ENCODE measurements around the gene MYH9.

Gene MYH9

GRCh38 chr22:36369922-36370791 lies 17.6 kb downstream of the MYH9 start (continued):
- no peak for TF ChIP-seq ZNF76 (tag by site-specific recombination; IDR thresholded peaks at IDR 0.05; ENCODE audit: borderline replicate concordance, low read depth)
- TF ChIP-seq ZNF18 (tag by site-specific recombination; IDR thresholded peaks at IDR 0.05) = no peak
- TF ChIP-seq PRDM1 (tag by site-specific recombination; IDR thresholded peaks at IDR 0.05) = no peak
- TF ChIP-seq ZBTB11 (tag by site-specific recombination; conservative IDR thresholded peaks at IDR 0.05; ENCODE audit: low read depth) = no peak
- no peak for TF ChIP-seq ZNF747 (tag by site-specific recombination; IDR thresholded peaks at IDR 0.05)
- TF ChIP-seq PATZ1 (tag by site-specific recombination; IDR thresholded peaks at IDR 0.05) = no peak
- TF ChIP-seq ZNF670 (tag by site-specific recombination; IDR thresholded peaks at IDR 0.05; ENCODE audit: low read depth) = no peak
- no peak for TF ChIP-seq ZNF449 (tag by site-specific recombination; IDR thresholded peaks at IDR 0.05)
- TF ChIP-seq ZNF114 (tag by site-specific recombination; IDR thresholded peaks at IDR 0.05) = no peak
- TF ChIP-seq SP7 (tag by site-specific recombination; IDR thresholded peaks at IDR 0.05) = no peak
- peak; percentile 81 for TF ChIP-seq ZBTB44 (tag by site-specific recombination; IDR thresholded peaks at IDR 0.05)
- TF ChIP-seq ZNF571 (tag by site-specific recombination; IDR thresholded peaks at IDR 0.05) = no peak
- no peak for TF ChIP-seq KLF1 (tag by site-specific recombination; IDR thresholded peaks at IDR 0.05)
- no peak for TF ChIP-seq REST (tag by site-specific recombination; IDR thresholded peaks at IDR 0.05)
- TF ChIP-seq ZNF660 (tag by site-specific recombination; IDR thresholded peaks at IDR 0.05) = peak; percentile 89; the same call in 1 of the 2 replicates
- peak; percentile 30; the same call in 1 of the 2 replicates for TF ChIP-seq HIC1 (tag by site-specific recombination; IDR thresholded peaks at IDR 0.05)
- TF ChIP-seq SCRT1 (tag by site-specific recombination; IDR thresholded peaks at IDR 0.05; ENCODE audit: borderline replicate concordance) = no peak
- no peak for TF ChIP-seq ZFP3 (tag by site-specific recombination; IDR thresholded peaks at IDR 0.05; ENCODE audit: low read depth)
- no peak for TF ChIP-seq MEIS1 (CRISPR knock-in tag; IDR thresholded peaks at IDR 0.05; ENCODE audit: borderline replicate concordance)
- TF ChIP-seq HOXC10 (CRISPR knock-in tag; IDR thresholded peaks at IDR 0.05) = no peak
- no peak for TF ChIP-seq YY2 (tag by site-specific recombination; IDR thresholded peaks at IDR 0.05)

All from HEK293 (cell line).